HUES64 (cell line): ENCODE data around the gene EPO.
"Not testable (repeated sequence)": the region's sequence is repeated elsewhere in the genome, so short reads cannot be mapped to it uniquely, and the experiment has no call there.

Experiments used
- H3K27ac ChIP-seq: 2 replicates; pipeline ENCODE4 v1.7.0; 2013; ENCODE audit warnings: low read depth, low read length, inconsistent platforms
- H3K27me3 ChIP-seq: 2 replicates; pipeline ENCODE4 v1.6.1; 2013; ENCODE audit warnings: mild to moderate bottlenecking, low read length; ENCODE audit not compliant: insufficient read depth
- H3K36me3 ChIP-seq: 2 replicates; pipeline ENCODE4 v1.6.1; 2013; ENCODE audit warnings: mild to moderate bottlenecking, low read length; ENCODE audit not compliant: insufficient read depth
- H3K4me1 ChIP-seq: 2 replicates; pipeline ENCODE4 v1.6.1; 2013; ENCODE audit warnings: mild to moderate bottlenecking, low read length, moderate library complexity; ENCODE audit not compliant: insufficient read depth
- H3K4me3 ChIP-seq: 2 replicates; pipeline ENCODE4 v1.5.1; 2013; ENCODE audit warnings: mild to moderate bottlenecking, low read length, moderate library complexity
- H3K9ac ChIP-seq: 2 replicates; pipeline ENCODE4 v1.6.1; 2013; ENCODE audit warnings: mild to moderate bottlenecking, low read depth, low read length
- H3K9me3 ChIP-seq: 2 replicates; pipeline ENCODE4 v1.6.1; 2013; ENCODE audit warnings: low read depth, low read length; ENCODE audit not compliant: insufficient read depth
- WGBS: fragments of 150-250, 120-280 bp; methylation state at CpG from one replicate; pipeline ENCODE4 v1.1.7; 2013; ENCODE audit warnings: missing lambda C conversion rate; 5-methylcytosine and 5-hydroxymethylcytosine counted together

The EPO gene

DNA sequence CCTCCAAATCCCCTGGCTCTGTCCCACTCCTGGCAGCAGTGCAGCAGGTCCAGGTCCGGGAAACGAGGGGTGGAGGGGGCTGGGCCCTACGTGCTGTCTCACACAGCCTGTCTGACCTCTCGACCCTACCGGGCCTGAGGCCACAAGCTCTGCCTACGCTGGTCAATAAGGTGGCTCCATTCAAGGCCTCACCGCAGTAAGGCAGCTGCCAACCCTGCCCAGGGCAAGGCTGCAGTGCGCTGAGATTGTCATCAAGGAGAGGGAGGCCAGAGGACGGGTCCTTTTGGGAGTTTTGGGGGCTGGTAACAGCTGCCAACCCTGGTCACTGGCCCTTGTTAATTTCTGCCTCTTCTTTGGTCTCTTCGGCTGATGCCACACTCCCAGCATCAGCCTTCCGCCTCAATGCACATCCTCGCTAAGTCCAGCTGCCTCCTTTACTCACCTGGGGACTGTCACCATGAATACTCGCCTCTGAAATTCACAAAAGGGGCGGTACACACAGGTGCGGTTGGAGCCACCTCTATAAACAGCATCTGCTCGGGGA is 3.5 kb downstream of the EPO start:
- H3K9me3 ChIP-seq = no peaks in the 10 kb centered on the region
- no peak overlapping the region for H3K4me3 ChIP-seq
- H3K27ac ChIP-seq = no peak overlapping the region
- no peak overlapping the region for H3K9ac ChIP-seq
- no peaks in the 10 kb centered on the region for H3K36me3 ChIP-seq
- H3K27me3 ChIP-seq = peaks cover 52% of the 10 kb centered on the region
- 0 out of 2 replicates have a peak, but pooled peaks cover 2% of the 10 kb centered on the region for H3K4me1 ChIP-seq
- 90% methylated on average over 16 of the region's 16 CpGs for WGBS

DNA sequence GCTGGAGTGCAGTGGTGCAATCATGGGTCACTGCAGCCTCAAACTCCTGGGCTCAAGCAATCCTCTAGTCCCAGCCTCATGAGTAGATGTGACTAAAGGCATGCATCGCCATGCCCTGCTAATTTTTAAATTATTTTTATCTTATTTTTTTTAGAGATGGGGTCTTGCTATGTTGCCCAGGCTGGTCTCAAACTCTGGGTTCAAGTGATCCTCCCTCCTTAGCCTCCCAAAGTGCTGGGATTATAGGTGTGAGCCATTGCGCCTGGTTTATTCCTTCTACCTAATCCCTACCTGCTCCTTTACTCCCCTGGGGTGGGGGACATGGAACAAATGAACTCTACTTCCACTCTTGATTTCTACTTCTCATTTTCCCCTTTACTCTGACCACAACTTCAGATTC is 4.1 kb downstream of the EPO start:
- H3K27ac ChIP-seq, H3K36me3 ChIP-seq: not testable (repeated sequence)
- H3K27me3 ChIP-seq = peaks cover 47% of the 10 kb centered on the region

DNA sequence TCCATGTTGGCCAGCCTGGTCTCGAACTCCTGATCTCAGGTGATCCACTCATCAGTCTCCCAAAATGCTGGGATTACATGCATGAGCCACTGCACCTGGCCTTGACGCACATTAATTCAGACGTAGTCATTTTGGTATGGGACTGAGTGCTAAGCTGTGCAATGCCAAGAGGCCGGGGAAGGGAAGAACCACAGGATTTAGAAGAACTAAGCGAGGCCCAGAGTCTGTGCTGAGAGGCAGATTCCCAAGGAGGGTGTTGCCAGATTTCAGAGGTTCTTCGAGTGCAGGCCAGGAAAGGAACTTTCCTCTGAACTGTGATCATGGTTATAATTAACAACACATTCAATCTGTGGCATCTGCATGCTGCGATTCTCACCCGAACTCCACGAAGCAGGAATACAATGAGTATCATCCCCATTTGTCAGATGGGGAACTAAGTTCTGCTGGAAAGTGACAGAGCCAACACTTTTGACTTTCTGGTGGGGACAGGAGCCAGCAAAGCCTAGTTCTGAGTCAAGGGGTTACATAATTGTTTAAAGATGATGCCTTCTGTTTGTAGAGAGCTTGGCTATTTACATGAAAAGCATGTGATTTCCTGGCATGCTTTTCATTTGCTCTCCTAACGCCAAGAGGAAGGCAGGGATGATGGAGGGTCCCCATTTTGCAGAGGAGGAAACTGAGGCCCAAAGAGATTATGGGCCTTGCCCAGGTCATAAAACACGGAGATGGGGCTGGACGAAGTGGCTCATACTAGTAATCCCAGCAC is 6.9 kb downstream of the EPO start:
- Histone ChIP-seq H3K27me3 (peaks cover 19% of the 10 kb centered on the region), H3K36me3 (no peaks in the 10 kb centered on the region), H3K4me1 (no peaks in the 10 kb centered on the region), H3K27ac (no peak overlapping the region), H3K9me3 (no peaks in the 10 kb centered on the region), H3K9ac (no peak overlapping the region), H3K4me3 (no peak overlapping the region)
- 88% methylated on average over 12 of the region's 12 CpGs for WGBS

More for the DNA sequence above, 4.1 kb downstream of the EPO start:
- not testable (repeated sequence) for H3K9ac ChIP-seq, H3K4me3 ChIP-seq, H3K9me3 ChIP-seq, H3K4me1 ChIP-seq
- WGBS = 90% methylated on average over 2 of the region's 2 CpGs

DNA sequence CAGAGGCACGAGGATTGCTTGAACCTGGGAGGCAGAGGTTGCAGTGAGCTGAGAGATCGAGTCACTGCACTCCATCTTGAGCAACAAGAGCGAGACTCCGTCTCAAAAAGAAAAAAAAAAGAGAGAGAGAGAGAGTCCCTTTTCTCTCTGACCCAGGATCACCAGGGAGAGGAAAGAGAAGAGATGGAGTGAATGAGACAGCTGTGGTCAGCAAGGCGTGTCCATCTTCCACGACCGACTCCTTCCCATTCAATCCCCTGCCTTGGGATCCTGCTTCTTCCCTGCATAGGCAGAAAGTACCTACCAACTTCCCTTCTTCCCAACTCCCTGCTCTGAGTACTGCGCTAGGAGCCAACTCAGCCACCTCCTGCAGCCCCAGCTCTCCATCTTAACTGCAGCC is 7.9 kb downstream of the EPO start:
- H3K9me3 ChIP-seq = no peaks in the 10 kb centered on the region
- H3K4me1 ChIP-seq = no peaks in the 10 kb centered on the region
- H3K36me3 ChIP-seq = no peaks in the 10 kb centered on the region
- H3K27ac ChIP-seq = no peak overlapping the region
- H3K4me3 ChIP-seq = no peak overlapping the region
- 86% methylated on average over 8 of the region's 8 CpGs for WGBS
- no peak overlapping the region for H3K9ac ChIP-seq
- peaks cover 9% of the 10 kb centered on the region; the same call in 1 of the 2 replicates for H3K27me3 ChIP-seq

DNA sequence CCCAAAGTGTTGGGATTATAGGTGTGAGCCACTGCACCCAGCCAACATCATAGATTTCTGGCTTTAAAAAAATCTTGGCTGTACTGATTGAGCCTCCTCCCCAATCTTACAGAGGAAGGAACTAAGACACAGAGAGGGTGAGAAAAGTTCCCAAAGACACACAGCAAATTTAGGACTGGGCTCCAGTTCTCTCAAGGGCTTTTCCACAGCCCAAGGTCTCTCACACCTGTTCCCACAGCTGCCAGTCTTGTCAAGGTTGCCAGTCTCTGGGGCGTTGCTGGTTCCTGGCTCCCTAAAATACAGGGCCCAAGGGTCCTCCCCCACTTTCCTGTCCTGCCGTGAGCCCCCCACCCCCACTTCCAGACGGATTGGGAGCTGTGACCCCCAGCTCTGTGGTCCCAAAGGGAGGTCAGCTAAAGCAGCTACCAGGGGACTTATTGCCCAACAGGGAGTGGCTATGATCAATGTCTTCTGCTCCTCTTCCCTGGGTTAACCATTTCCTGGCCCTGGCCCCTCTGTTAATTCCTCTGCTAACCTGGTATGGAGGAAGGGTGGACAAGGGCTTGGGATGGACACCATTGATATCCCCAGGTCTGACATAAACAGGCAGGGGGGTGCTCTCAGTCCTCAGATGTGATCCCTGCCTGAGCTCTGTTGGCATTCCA is 10.0 kb downstream of the EPO start:
- WGBS = 64% methylated on average over 3 of the region's 3 CpGs
- Histone ChIP-seq H3K9me3 (no peaks in the 10 kb centered on the region), H3K36me3 (no peaks in the 10 kb centered on the region), H3K27me3 (no peaks in the 10 kb centered on the region), H3K27ac (no peak overlapping the region), H3K4me1 (no peaks in the 10 kb centered on the region), H3K4me3 (no peak overlapping the region), H3K9ac (no peak overlapping the region)

DNA sequence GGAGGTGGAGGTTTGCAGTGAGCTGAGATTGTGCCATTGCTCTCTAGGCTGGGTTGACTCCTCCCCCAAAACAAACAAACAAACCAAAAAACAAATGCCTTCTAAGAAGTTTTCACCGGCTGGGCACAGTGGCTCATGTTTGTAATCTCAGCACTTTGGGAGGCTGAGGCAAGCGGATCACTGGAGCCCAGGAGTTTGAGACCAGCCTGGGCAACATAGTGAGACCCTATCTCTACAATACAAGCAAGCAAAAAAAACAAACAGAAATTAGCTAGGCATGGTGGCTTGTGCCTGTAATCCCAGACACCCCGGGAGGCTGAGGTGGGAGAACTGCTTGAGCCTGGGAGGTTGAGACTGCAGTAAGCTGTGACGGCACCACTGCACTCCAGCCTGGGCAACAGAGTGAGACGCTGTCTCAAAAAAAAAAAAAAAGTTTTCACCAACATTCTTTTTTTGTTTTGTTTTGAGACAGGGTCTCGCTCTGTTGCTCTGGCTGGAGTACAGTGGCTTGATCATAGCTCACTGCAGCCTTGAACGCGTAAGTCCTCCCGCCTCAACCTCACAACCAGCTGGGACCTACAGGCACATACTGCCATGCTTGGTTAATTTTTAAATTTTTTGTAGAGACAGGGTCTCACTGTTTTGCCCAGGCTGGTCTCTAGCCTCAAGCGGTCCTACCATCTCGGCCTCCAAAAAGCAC is 11.8 kb downstream of the EPO start:
- Histone ChIP-seq H3K27me3 (no peaks in the 10 kb centered on the region), H3K9me3 (no peaks in the 10 kb centered on the region), H3K27ac (no peak overlapping the region), H3K9ac (no peak overlapping the region), H3K4me3 (no peak overlapping the region), H3K4me1 (no peaks in the 10 kb centered on the region), H3K36me3 (no peaks in the 10 kb centered on the region)
- WGBS = 91% methylated on average over 11 of the region's 11 CpGs

DNA sequence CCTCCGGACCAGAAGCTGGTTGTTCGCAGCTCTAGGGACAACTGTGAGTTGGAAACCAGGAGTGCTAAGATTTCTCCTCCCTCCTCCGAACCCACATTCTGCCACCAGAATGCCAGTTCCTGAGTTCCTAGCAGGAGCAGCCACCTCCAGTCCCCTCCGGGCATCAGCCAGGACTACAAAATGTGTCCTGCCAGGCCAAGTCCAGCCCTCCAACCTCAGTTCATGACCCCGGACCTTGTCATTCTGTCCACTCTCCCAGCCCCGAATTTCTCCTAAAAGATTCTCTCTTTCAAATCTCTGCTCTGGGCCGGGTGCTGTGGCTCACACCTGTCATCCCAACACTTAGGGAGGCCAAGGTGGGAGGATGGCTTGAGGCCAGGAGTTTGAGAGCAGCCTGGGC is 15.5 kb downstream of the EPO start:
- Histone ChIP-seq H3K9me3 (no peaks in the 10 kb centered on the region), H3K9ac (no peak overlapping the region), H3K27ac (no peak overlapping the region), H3K36me3 (no peaks in the 10 kb centered on the region), H3K4me3 (no peak overlapping the region), H3K4me1 (no peaks in the 10 kb centered on the region), H3K27me3 (no peaks in the 10 kb centered on the region)
- WGBS = 86% methylated on average over 7 of the region's 7 CpGs

DNA sequence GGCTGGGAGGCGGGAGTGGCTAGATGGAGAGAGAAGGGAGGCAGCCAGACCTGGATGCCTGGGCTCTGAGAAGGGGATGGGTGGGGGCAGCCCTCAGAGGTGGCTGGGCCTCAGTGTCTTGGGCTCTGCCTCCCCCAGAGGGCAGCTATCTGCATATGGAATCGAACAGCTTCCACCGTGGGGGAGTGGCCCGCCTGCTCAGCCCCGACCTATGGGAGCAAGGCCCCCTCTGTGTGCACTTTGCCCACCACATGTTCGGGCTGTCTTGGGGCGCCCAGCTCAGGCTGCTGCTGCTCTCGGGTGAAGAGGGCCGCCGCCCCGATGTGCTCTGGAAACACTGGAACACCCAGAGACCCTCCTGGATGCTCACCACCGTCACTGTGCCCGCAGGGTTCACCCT is 16.4 kb downstream of the EPO start:
- 81% methylated on average over 13 of the region's 13 CpGs for WGBS

DNA sequence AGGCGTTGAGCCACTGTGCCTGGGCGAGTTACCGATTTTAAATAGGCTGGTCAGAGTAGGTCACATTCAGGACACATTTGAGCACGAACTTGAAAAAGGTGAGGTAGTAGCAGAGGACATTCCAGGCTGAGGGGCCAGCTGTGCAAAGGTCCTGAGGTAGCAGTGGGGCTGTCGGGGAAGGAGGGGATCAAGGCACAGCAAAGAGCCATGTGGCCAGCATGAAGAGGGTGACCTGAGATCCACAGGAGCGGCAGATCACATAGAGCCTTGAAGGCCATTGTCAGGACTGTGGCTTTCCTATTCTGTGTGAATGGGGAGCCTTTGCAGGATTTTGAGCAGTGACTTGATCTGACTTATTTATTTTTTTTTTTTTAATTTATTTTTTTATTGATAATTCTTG is 19.7 kb downstream of the EPO start:
- Histone ChIP-seq H3K9me3 (no peaks in the 10 kb centered on the region), H3K27ac (no peak overlapping the region), H3K27me3 (no peaks in the 10 kb centered on the region), H3K9ac (no peak overlapping the region), H3K4me1 (no peaks in the 10 kb centered on the region), H3K36me3 (no peaks in the 10 kb centered on the region), H3K4me3 (no peak overlapping the region)
- 92% methylated on average over 6 of the region's 6 CpGs for WGBS

More for the DNA sequence above, 16.4 kb downstream of the EPO start:
- Histone ChIP-seq H3K27ac (no peak overlapping the region), H3K9me3 (no peaks in the 10 kb centered on the region), H3K4me1 (no peaks in the 10 kb centered on the region), H3K4me3 (no peak overlapping the region), H3K9ac (no peak overlapping the region; the same call in 1 of the 2 replicates), H3K27me3 (no peaks in the 10 kb centered on the region), H3K36me3 (no peaks in the 10 kb centered on the region)

DNA sequence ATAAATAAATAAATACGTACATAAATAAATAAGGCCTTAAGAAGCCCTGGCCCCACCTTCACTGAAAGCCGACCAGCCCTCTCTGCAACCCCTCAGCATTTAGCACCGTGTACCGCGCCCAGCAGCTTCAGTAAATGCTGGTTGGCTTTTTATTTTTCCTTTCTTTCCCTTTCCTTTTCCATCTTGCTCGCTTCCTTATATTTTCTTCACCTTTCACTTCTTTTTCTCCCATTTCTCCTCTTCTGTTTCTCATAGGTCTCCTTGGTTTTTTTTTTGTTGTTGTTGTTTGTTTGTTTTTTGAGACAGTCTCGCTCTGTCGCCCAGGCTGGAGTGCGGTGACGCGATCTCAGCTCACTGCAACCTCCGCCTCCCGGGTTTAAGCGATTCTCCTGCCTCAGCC is 24.3 kb downstream of the EPO start:
- WGBS = 91% methylated on average over 13 of the region's 14 CpGs
- no peak overlapping the region for H3K27ac ChIP-seq
- no peak overlapping the region for H3K4me3 ChIP-seq
- H3K9me3 ChIP-seq = no peaks in the 10 kb centered on the region
- no peaks in the 10 kb centered on the region for H3K36me3 ChIP-seq
- no peak overlapping the region for H3K9ac ChIP-seq
- H3K27me3 ChIP-seq = no peaks in the 10 kb centered on the region
- no peaks in the 10 kb centered on the region for H3K4me1 ChIP-seq

DNA sequence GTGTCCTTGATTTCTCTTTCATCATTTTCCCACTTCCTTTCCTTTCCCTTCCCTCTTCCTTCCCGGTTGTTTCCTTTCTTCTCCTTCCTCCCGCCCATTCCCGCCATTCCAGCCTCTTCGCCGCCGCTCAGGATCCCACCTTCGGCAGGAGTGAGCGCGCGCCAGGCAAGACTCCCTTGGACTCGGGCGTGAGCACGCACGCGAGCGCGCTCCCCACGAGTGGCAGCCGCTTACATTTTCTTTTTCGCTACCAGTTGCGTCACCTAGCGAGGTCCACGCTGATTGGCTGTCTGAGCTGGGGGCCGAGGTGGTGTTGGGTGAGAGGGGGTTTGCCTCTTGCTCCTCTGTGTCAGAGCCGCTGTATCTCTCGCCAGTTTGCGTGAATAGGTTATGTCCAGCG is 24.9 kb downstream of the EPO start:
- no peak overlapping the region for H3K4me3 ChIP-seq
- no peak overlapping the region for H3K9ac ChIP-seq
- 87% methylated on average over 28 of the region's 28 CpGs for WGBS

More for the DNA sequence above, 24.9 kb downstream of the EPO start:
- Histone ChIP-seq H3K27ac (no peak overlapping the region), H3K27me3 (no peaks in the 10 kb centered on the region), H3K36me3 (no peaks in the 10 kb centered on the region), H3K9me3 (no peaks in the 10 kb centered on the region), H3K4me1 (no peaks in the 10 kb centered on the region)
